Measurements from ENCODE around the gene YPEL2. TPM values are rescaled to one million over a fixed set of nuclear protein-coding genes. Genes with fewer than 3 reads are reported as not detected.

The YPEL2 gene
- total and polyA plus RNA-seq, 2 donors (not counting 3 experiments of a cell fraction or from before 2014, with no cell fraction given): 36.5 to 66.8 TPM

- Histone ChIP-seq H3K4me3 (replicated peaks in 1 of 3; ENCODE audit: insufficient read depth in 1 of 3, low read depth in 1 of 3, low read length in 3 of 3) (no peak overlapping the region), H2AFZ (ENCODE audit: low read depth, low read length) (no peak overlapping the region), H3K27ac (ENCODE audit: insufficient read depth, low read depth, low read length) (no peak overlapping the region), H3K27me3 (ENCODE audit: control insufficient read depth in 2 of 2, insufficient read depth in 2 of 2, low read length in 2 of 2) (no peaks in the 10 kb centered on the region), H3K4me1 (ENCODE audit: control insufficient read depth, extremely low read depth, insufficient read depth, low read length) (peaks cover 32% of the 10 kb centered on the region), H3K9me1 (replicated peaks; ENCODE audit: control insufficient read depth, extremely low read depth, insufficient read depth, low read length) (no peaks in the 10 kb centered on the region), H3K9ac (replicated peaks; ENCODE audit: extremely low read depth, insufficient read depth, low read length) (no peak overlapping the region), H3K36me3 (ENCODE audit: control insufficient read depth in 2 of 2, extremely low read depth in 1 of 2, insufficient read depth in 2 of 2, low read length in 2 of 2) (no peaks in the 10 kb centered on the region), H3K9me3 (replicated peaks; ENCODE audit: control insufficient read depth, insufficient read depth, low read length) (no peaks in the 10 kb centered on the region), H3K79me2 (ENCODE audit: control insufficient read depth, insufficient read depth, low read length) (no peaks in the 10 kb centered on the region), H4K20me1 (replicated peaks; ENCODE audit: control insufficient read depth, extremely low read depth, insufficient read depth, low read length) (no peaks in the 10 kb centered on the region), H3K4me2 (ENCODE audit: insufficient read depth, low read length) (no peak overlapping the region)
- FAIRE-seq (no peak), DNase-seq (ENCODE audit: low read depth, low spot score) (no peak)
- CTCF ChIA-PET: interaction anchor here (0.5 to 10.1 kb wide), 8 partner anchors 9 to 193 kb away, joined by 3 to 147 read pairs (median 12); no protein-coding TSS in a partner anchor
- intact Hi-C loops (cut with micrococcal nuclease) (loop anchor here (5.0 to 10.0 kb wide), 2 partner anchors 79 to 122 kb away; partner anchors contain the start of gene DHX40), dilution Hi-C loops (cut with MboI; ENCODE audit: extremely low pct_ligation_motif_present, low sequenced_read_pairs) (loop anchor here (25.0 kb wide), 1 partner anchor 106 kb away; the partner anchor contains the start of gene YPEL2)
- POLR2A ChIA-PET: no interaction called here
- BruUV-seq (replicated peaks): no TSS peak
- no peak for TF ChIP-seq POLR2A (IDR thresholded peaks at IDR 0.05; ENCODE audit: low read depth, low read length)
- TF ChIP-seq MAX (IDR thresholded peaks at IDR 0.05; ENCODE audit: insufficient read depth, insufficient read length): no peak
- TF ChIP-seq MYC (IDR thresholded peaks at IDR 0.05; ENCODE audit: low read depth, low read length): no peak
- no peak for TF ChIP-seq EZH2 (IDR thresholded peaks at IDR 0.05; ENCODE audit: borderline replicate concordance, low read depth, low read length, severe bottlenecking)
- no peak for TF ChIP-seq CTCF (IDR thresholded peaks at IDR 0.05; ENCODE audit: extremely low read depth in 1 of 2, insufficient read depth in 1 of 2, low read depth in 1 of 2, low read length in 2 of 2)
Measured at GRCh38 chr17:59443106-59443505, 111.7 kb downstream of the YPEL2 start.

Small RNA genes lying within 50 kb of the gene (microRNA-seq; reads per million reads assigned to microRNA genes)
- 1.2 reads per million for gene MIR4729 (ENCODE audit: borderline number of aligned reads, borderline replicate concordance)

Small RNA genes lying within 50 kb of the gene (small RNA-seq; reads per million reads assigned to genes)
- 1.5 reads per million for gene MIR4729 (ENCODE audit: insufficient read depth, insufficient read length, low read depth, low replicate concordance)

Other genes starting within 250 kb of the YPEL2 start
- 37.1 and 41.9 TPM in 2 replicates for gene TRIM37, start 224.8 kb upstream of the YPEL2 start, total RNA-seq
- gene TRIM37, start 224.8 kb upstream of the YPEL2 start, polyA plus RNA-seq: 17.0 and 18.8 TPM in 2 replicates
- gene SKA2, start 176.5 kb upstream of the YPEL2 start, total RNA-seq: 78.1 and 79.6 TPM in 2 replicates
- gene SKA2, start 176.5 kb upstream of the YPEL2 start, polyA plus RNA-seq: 12.2 and 12.9 TPM in 2 replicates
- 82.1 and 86.3 TPM in 2 replicates for gene PRR11, start 175.9 kb upstream of the YPEL2 start, total RNA-seq
- 22.5 and 28.8 TPM in 2 replicates for gene PRR11, start 175.9 kb upstream of the YPEL2 start, polyA plus RNA-seq
- gene SMG8, start 121.6 kb upstream of the YPEL2 start, total RNA-seq: 17.1 and 18.8 TPM in 2 replicates
- gene SMG8, start 121.6 kb upstream of the YPEL2 start, polyA plus RNA-seq: 9.5 and 11.0 TPM in 2 replicates
- gene GDPD1, start 111.1 kb upstream of the YPEL2 start, total RNA-seq: 4.3 and 4.9 TPM in 2 replicates
- gene GDPD1, start 111.1 kb upstream of the YPEL2 start, polyA plus RNA-seq: 1.7 and 2.5 TPM in 2 replicates
- gene DHX40, start 234.0 kb downstream of the YPEL2 start, total RNA-seq: 28.6 and 29.7 TPM in 2 replicates
- 11.6 and 14.0 TPM in 2 replicates for gene DHX40, start 234.0 kb downstream of the YPEL2 start, polyA plus RNA-seq